NCI-H1436 treated with DMSO at 0.1 percent for 48 hours (cell line): ENCODE measurements around the gene AHI1.

Experiments
- DNase-seq: peaks from one replicate; lab custom pipeline; 2025; lab: John Stamatoyannopoulos, UW

Gene AHI1

GRCh38 chr6:135295085-135295484, 202.5 kb downstream of the AHI1 start:
- no peak for DNase-seq

GRCh38 chr6:135291288-135292076, 206.1 kb downstream of the AHI1 start:
- DNase-seq = no peak

GRCh38 chr6:135289816-135290215, 207.7 kb downstream of the AHI1 start:
- DNase-seq = no peak

- DNase-seq = no peak
Measured at GRCh38 chr6:135286962-135287538, 210.5 kb downstream of the AHI1 start.

- DNase-seq = no peak
Measured at GRCh38 chr6:135285165-135285564, 212.4 kb downstream of the AHI1 start.

- DNase-seq = no peak
Measured at GRCh38 chr6:135283926-135284325, 213.6 kb downstream of the AHI1 start.

- DNase-seq = no peak
Measured at GRCh38 chr6:135282395-135282794, 215.1 kb downstream of the AHI1 start.

- DNase-seq = no peak
Measured at GRCh38 chr6:135281964-135282363, 215.6 kb downstream of the AHI1 start.

GRCh38 chr6:135281227-135281626, 216.3 kb downstream of the AHI1 start:
- no peak for DNase-seq

GRCh38 chr6:135280375-135281136, 217.0 kb downstream of the AHI1 start:
- DNase-seq = no peak

- DNase-seq = no peak
Measured at GRCh38 chr6:135277422-135277821, 220.1 kb downstream of the AHI1 start.

GRCh38 chr6:135274561-135275293, 222.8 kb downstream of the AHI1 start:
- DNase-seq = no peak

GRCh38 chr6:135271626-135272025, 225.9 kb downstream of the AHI1 start:
- no peak for DNase-seq

- DNase-seq = no peak
Measured at GRCh38 chr6:135270676-135271536, 226.6 kb downstream of the AHI1 start.

- no peak for DNase-seq
Measured at GRCh38 chr6:135269481-135269891, 228.1 kb downstream of the AHI1 start.

- DNase-seq = no peak
Measured at GRCh38 chr6:135268740-135269139, 228.8 kb downstream of the AHI1 start.

GRCh38 chr6:135268263-135268662, 229.3 kb downstream of the AHI1 start:
- no peak for DNase-seq

- DNase-seq = peak; percentile 50
Measured at GRCh38 chr6:135267085-135267484, 230.5 kb downstream of the AHI1 start.

- no peak for DNase-seq
Measured at GRCh38 chr6:135266675-135267074, 230.9 kb downstream of the AHI1 start.

GRCh38 chr6:135265278-135265677, 232.3 kb downstream of the AHI1 start:
- DNase-seq = no peak
